Lung (tissue), 12 donors: Measurements from ENCODE around the gene ONECUT1. TPM values are rescaled to one million over a fixed set of nuclear protein-coding genes. Genes with fewer than 3 reads are reported as not detected.
"Not testable (repeated sequence)": the region's sequence is repeated elsewhere in the genome, so short reads cannot be mapped to it uniquely, and the experiment has no call there.

ENCODE experiments used
- ATAC-seq: fragments of 200-7000 bp; cut with Tn5 transposase; one replicate; pipeline ENCODE4 v1.9.1; 2020; ENCODE audit warnings: moderate number of reproducible peaks; ENCODE audit not compliant: insufficient read depth, low FRiP score
- DNase-seq, 3 donors: peaks; one replicate each; pipeline ENCODE4 v3.0.0-alpha.2; 2013 to 2017
- H3K27ac ChIP-seq, 2 donors: one replicate each; pipeline ENCODE4 v1.5.1; 2013; ENCODE audit warnings: mild to moderate bottlenecking in 2 of 2, moderate library complexity in 2 of 2, control low read depth in 1 of 2, inconsistent platforms in 1 of 2, low read depth in 1 of 2, low read length in 1 of 2
- H3K27me3 ChIP-seq, 3 donors: one replicate each; pipeline ENCODE4 v1.5.1; 2013; ENCODE audit warnings: low read length in 2 of 3; ENCODE audit not compliant: control insufficient read depth in 3 of 3, insufficient read depth in 3 of 3
- H3K36me3 ChIP-seq, 4 donors: one replicate each; pipeline ENCODE4 v1.5.1; 2013; ENCODE audit warnings: low read length in 4 of 4, mild to moderate bottlenecking in 1 of 4, moderate library complexity in 1 of 4; ENCODE audit not compliant: control insufficient read depth in 4 of 4, insufficient read depth in 4 of 4
- H3K4me1 ChIP-seq, 5 donors: one replicate each; pipeline ENCODE4 v1.5.1; 2013; ENCODE audit warnings: low read length in 5 of 5, mild to moderate bottlenecking in 2 of 5, moderate library complexity in 1 of 5; ENCODE audit not compliant: control insufficient read depth in 5 of 5, insufficient read depth in 5 of 5
- H3K4me3 ChIP-seq: one replicate; pipeline ENCODE4 v1.5.1; 2013; ENCODE audit warnings: mild to moderate bottlenecking, control low read depth, moderate library complexity
- H3K9ac ChIP-seq, 2 donors: one replicate each; pipeline ENCODE4 v1.5.1; 2013; ENCODE audit warnings: low read length in 2 of 2, control low read depth in 1 of 2; ENCODE audit not compliant: insufficient read depth in 1 of 2
- H3K9me3 ChIP-seq, 4 donors: one replicate each; pipeline ENCODE4 v1.5.1; 2013; ENCODE audit warnings: low read length in 3 of 4, mild to moderate bottlenecking in 1 of 4, moderate library complexity in 1 of 4; ENCODE audit not compliant: control insufficient read depth in 4 of 4, insufficient read depth in 3 of 4
- WGBS, 2 donors: extraction: QIAGEN DNeasy Blood & Tissue Kit; methylation state at CpG; one replicate each; pipeline ENCODE4 v1.1.7; 2013; 5-methylcytosine and 5-hydroxymethylcytosine counted together
- polyA plus RNA-seq, 2 donors: library from polyadenylated mRNA; stranded (reverse); fragments of 200-250 nt; gene quantifications; one replicate each; pipeline ENCODE4 v1.2.1, GENCODE V29; 2013
- total RNA-seq, 2 donors: library from RNA; depleted of rRNA in 1 of 2; stranded (reverse); fragments of >200 nt in 1 of 2; gene quantifications; one replicate each; pipeline ENCODE4 v1.2.1, GENCODE V29; 2014 to 2021
- TF ChIP-seq, protein P1 (sequence below): IDR thresholded peaks from 2 replicates; pipeline ENCODE4 v1.5.1; 2012; ENCODE audit warnings: mild to moderate bottlenecking; ENCODE audit errors: control extremely low read depth, extremely low read depth
- donor health status: control.
- donor health status: control.
- donor health status: Bipolar disorder and iron deficiency.
- donor health status: healthy.
- donor health status: DM: yes; HTN: yes; CAD: no.

ONECUT1 gene
- total and polyA plus RNA-seq, 4 donors, result 0.18 TPM; not detected in 3

DNA sequence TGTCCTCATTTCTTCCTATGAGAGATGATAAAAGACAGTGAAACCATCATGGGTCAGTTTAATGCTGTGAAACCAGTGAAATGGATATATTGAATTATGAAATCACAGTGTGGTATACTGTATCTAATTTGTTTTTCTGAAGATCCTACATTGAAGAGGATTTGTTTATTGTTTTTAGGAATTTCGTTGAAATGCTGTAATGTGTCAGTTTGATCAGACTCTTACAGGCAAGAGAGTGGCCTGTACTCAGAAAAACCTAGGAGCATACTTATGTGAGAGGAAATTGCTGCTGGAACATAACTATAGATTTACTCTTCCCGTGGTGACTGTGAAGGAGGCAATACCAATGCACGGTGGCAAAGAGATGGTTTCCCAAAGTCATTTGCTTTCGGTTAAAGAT lies 29.1 kb upstream of the ONECUT1 start:
- TF ChIP-seq, protein P1, sequence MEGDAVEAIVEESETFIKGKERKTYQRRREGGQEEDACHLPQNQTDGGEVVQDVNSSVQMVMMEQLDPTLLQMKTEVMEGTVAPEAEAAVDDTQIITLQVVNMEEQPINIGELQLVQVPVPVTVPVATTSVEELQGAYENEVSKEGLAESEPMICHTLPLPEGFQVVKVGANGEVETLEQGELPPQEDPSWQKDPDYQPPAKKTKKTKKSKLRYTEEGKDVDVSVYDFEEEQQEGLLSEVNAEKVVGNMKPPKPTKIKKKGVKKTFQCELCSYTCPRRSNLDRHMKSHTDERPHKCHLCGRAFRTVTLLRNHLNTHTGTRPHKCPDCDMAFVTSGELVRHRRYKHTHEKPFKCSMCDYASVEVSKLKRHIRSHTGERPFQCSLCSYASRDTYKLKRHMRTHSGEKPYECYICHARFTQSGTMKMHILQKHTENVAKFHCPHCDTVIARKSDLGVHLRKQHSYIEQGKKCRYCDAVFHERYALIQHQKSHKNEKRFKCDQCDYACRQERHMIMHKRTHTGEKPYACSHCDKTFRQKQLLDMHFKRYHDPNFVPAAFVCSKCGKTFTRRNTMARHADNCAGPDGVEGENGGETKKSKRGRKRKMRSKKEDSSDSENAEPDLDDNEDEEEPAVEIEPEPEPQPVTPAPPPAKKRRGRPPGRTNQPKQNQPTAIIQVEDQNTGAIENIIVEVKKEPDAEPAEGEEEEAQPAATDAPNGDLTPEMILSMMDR, result no peak
- H3K36me3 ChIP-seq, result no peaks in the 10 kb centered on the region
- peaks cover 0 to 11% (median 3%) of the 10 kb centered on the region in 3 donors for H3K27me3 ChIP-seq
- DNase-seq, result no peak
- no peak for ATAC-seq
- 82 to 89% methylated on average over 4 of the region's 4 CpGs for WGBS, 2 donors
- peaks cover 0 to 2% (median 0%) of the 10 kb centered on the region in 4 donors for H3K9me3 ChIP-seq
- H3K9ac ChIP-seq, result no peak overlapping the region
- no peak overlapping the region for H3K27ac ChIP-seq
- H3K4me3 ChIP-seq, result no peak overlapping the region
- peaks cover 0 to 2% (median 0%) of the 10 kb centered on the region in 5 donors for H3K4me1 ChIP-seq

DNA sequence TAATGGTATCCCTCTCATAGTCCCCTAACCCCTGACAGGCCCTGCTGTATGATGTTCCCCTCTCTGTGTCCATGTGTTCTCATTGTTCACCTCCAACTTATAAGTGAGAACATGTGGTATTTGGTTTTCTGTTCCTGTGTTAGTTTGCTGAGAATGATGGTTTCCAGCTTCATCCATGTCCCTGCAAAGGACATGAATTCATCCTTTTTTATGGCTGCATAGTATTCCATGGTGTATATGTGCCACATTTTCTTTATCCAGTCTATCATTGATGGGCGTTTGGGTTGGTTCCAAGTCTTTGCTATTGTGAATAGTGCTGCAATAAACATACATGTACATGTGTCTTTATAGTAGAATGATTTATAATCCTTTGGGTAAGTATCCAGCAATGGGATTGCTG lies 25.8 kb upstream of the ONECUT1 start:
- 50% methylated on average over 1 of the region's 1 CpG; no CpG with 5 or more reads in 1 of the 2 donors for WGBS, 2 donors
- not testable (repeated sequence) for H3K4me3 ChIP-seq, H3K36me3 ChIP-seq, H3K9me3 ChIP-seq, H3K9ac ChIP-seq, DNase-seq, H3K27ac ChIP-seq, H3K4me1 ChIP-seq, ATAC-seq
- peaks cover 0 to 29% (median 8%) of the 10 kb centered on the region in 3 donors for H3K27me3 ChIP-seq

DNA sequence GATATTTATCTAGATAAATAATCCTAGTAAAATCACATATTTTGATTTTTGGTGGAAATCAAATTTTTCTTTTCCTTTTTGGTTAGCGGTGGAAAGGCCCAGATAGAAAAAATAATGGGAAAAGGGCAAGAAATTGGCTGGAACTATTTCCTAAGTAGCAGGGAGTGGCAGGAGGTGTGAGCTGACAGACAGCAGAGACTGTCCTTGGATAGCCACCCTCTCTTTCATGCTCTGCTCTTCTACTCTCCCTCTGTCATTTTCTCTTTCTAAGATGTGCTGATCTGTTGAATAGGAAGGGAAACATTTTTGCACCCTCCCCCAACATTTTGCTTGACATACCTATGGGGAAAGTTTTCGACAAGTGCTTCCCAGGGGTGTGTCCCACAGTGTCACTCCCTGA lies 18.9 kb upstream of the ONECUT1 start:
- H3K9ac ChIP-seq, result no peak overlapping the region
- TF ChIP-seq, protein P1, result no peak
- H3K9me3 ChIP-seq, result peaks cover 0 to 7% (median 0%) of the 10 kb centered on the region in 4 donors
- DNase-seq, result no peak
- no peak overlapping the region for H3K27ac ChIP-seq
- H3K36me3 ChIP-seq, result no peaks in the 10 kb centered on the region
- ATAC-seq, result no peak
- peaks cover 27 to 79% (median 48%) of the 10 kb centered on the region in 3 donors for H3K27me3 ChIP-seq
- no peak overlapping the region for H3K4me3 ChIP-seq
- WGBS, 2 donors, result 76 to 85% methylated on average over 2 of the region's 2 CpGs
- peaks cover 0 to 13% (median 4%) of the 10 kb centered on the region in 5 donors for H3K4me1 ChIP-seq

DNA sequence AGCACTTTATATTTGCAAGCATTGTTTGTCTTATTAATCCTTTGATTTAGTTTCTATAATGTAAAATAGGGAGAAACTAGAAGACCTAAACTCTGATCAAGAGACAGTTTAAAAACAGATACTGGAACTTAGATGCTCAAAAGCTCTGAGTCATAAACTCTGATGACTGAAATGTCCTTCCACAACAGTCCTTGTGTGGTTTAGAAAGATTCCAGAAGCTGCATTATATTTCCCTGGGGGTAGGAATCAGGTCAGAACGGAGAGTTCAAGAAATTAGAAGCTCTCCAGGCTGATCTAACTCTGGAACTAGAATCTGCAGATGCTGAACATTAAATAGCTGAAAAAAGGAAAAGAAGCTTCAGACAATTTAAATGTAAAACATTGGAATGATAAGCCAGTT lies 18.3 kb upstream of the ONECUT1 start:
- Histone ChIP-seq H3K4me3 (no peak overlapping the region), H3K9me3 (peaks cover 0 to 7% (median 0%) of the 10 kb centered on the region in 4 donors), H3K36me3 (no peaks in the 10 kb centered on the region), H3K27ac (no peak overlapping the region), H3K4me1 (peaks cover 0 to 18% (median 4%) of the 10 kb centered on the region in 5 donors), H3K9ac (no peak overlapping the region), H3K27me3 (peaks cover 30 to 81% (median 51%) of the 10 kb centered on the region in 3 donors)
- ATAC-seq, result no peak
- TF ChIP-seq, protein P1, result no peak
- 59 to 72% methylated on average over 1 of the region's 1 CpG for WGBS, 2 donors
- DNase-seq, result no peak
